DLD1 (cell line): ENCODE results near the gene KCNH6.

Experiments used
- in situ Hi-C: cut with HindIII; loops from 2 replicates; pipeline ENCODE4 v1.10.0; 2017; ENCODE audit warnings: low sequenced_read_pairs

KCNH6 gene

GRCh38 chr17:63595132-63595531 lies 72.0 kb downstream of the KCNH6 start:
- in situ Hi-C loops = no loop called here
